Endothelial cell (in vitro differentiated cells): ENCODE data around the gene ODAD4. TPM values are rescaled to one million over a fixed set of nuclear protein-coding genes. Genes with fewer than 3 reads are reported as not detected.
A peak's percentile ranks its signal among the peaks of the same experiment; 100 is the strongest.

Experiments
- DNase-seq: peaks from one replicate; pipeline ENCODE4 v3.0.0; 2021; ENCODE audit warnings: low spot score
- H3K27ac Mint-ChIP-seq: one replicate; pipeline ENCODE4 v1.8.0; 2021; ENCODE audit warnings: mixed read lengths, inconsistent platforms; ENCODE audit not compliant: unreplicated experiment
- H3K27me3 Mint-ChIP-seq: one replicate; pipeline ENCODE4 v1.8.0; 2021; ENCODE audit warnings: mild to moderate bottlenecking, moderate library complexity, mixed read lengths, inconsistent platforms; ENCODE audit not compliant: unreplicated experiment
- H3K36me3 Mint-ChIP-seq: one replicate; pipeline ENCODE4 v1.8.0; 2021; ENCODE audit warnings: mild to moderate bottlenecking, low read depth, mixed read lengths, inconsistent platforms; ENCODE audit not compliant: unreplicated experiment
- H3K4me1 Mint-ChIP-seq: one replicate; pipeline ENCODE4 v1.8.0; 2021; ENCODE audit warnings: mild to moderate bottlenecking, mixed read lengths, inconsistent platforms; ENCODE audit not compliant: unreplicated experiment
- H3K4me3 Mint-ChIP-seq: one replicate; pipeline ENCODE4 v1.8.0; 2021; ENCODE audit warnings: mild to moderate bottlenecking, mixed read lengths, inconsistent platforms; ENCODE audit not compliant: unreplicated experiment
- H3K9me3 Mint-ChIP-seq: one replicate; pipeline ENCODE4 v1.8.0; 2021; ENCODE audit warnings: mixed read lengths, inconsistent platforms; ENCODE audit not compliant: unreplicated experiment
- total RNA-seq: library from RNA; stranded (reverse); fragmentation: NEBNext Ultra II Directional; extraction: Animal tissue kit (Norgen Biotek cat#: 25700); gene quantifications from one replicate; pipeline ENCODE4 v1.2.1, GENCODE V29; 2021; ENCODE audit not compliant: unreplicated experiment
- TF ChIP-seq, protein P1 (sequence below): fragments of 200-600 bp; sonication (generic); IDR thresholded peaks from one replicate; pipeline ENCODE4 v1.5.0; 2021; ENCODE audit warnings: antibody characterized with exemption; ENCODE audit not compliant: unreplicated experiment

ODAD4 gene
- total RNA-seq, 1 donor from 2014 or later: 2.2 TPM

DNA sequence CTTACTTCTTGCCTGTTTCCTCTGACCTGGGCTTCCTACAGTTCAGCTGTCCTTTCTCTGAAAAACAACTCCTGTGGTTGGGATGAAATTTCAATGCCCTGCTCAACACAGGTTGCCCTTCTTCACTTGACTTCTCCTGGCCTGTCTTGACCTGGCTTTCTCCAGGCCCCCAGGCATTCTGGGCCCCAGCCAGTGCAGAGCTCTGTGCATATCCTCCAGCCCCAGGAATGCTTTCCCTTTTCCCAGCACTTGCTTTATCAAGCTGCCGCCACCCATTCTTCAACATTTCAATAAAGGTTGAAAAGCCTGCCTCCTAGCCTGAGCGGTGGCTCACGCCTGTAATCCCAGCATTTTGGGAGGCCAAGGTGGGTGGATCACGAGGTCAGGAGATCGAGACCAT lies 10.8 kb downstream of the ODAD4 start:
- peak overlapping the region; percentile 17 for H3K4me3 Mint-ChIP-seq
- peaks cover 9% of the 10 kb centered on the region for H3K27me3 Mint-ChIP-seq
- no peaks in the 10 kb centered on the region for H3K9me3 Mint-ChIP-seq
- peaks cover 19% of the 10 kb centered on the region for H3K36me3 Mint-ChIP-seq
- TF ChIP-seq, protein P1, sequence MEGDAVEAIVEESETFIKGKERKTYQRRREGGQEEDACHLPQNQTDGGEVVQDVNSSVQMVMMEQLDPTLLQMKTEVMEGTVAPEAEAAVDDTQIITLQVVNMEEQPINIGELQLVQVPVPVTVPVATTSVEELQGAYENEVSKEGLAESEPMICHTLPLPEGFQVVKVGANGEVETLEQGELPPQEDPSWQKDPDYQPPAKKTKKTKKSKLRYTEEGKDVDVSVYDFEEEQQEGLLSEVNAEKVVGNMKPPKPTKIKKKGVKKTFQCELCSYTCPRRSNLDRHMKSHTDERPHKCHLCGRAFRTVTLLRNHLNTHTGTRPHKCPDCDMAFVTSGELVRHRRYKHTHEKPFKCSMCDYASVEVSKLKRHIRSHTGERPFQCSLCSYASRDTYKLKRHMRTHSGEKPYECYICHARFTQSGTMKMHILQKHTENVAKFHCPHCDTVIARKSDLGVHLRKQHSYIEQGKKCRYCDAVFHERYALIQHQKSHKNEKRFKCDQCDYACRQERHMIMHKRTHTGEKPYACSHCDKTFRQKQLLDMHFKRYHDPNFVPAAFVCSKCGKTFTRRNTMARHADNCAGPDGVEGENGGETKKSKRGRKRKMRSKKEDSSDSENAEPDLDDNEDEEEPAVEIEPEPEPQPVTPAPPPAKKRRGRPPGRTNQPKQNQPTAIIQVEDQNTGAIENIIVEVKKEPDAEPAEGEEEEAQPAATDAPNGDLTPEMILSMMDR: no peak
- no peak overlapping the region for H3K27ac Mint-ChIP-seq
- DNase-seq: no peak
- H3K4me1 Mint-ChIP-seq: peaks cover 7% of the 10 kb centered on the region

DNA sequence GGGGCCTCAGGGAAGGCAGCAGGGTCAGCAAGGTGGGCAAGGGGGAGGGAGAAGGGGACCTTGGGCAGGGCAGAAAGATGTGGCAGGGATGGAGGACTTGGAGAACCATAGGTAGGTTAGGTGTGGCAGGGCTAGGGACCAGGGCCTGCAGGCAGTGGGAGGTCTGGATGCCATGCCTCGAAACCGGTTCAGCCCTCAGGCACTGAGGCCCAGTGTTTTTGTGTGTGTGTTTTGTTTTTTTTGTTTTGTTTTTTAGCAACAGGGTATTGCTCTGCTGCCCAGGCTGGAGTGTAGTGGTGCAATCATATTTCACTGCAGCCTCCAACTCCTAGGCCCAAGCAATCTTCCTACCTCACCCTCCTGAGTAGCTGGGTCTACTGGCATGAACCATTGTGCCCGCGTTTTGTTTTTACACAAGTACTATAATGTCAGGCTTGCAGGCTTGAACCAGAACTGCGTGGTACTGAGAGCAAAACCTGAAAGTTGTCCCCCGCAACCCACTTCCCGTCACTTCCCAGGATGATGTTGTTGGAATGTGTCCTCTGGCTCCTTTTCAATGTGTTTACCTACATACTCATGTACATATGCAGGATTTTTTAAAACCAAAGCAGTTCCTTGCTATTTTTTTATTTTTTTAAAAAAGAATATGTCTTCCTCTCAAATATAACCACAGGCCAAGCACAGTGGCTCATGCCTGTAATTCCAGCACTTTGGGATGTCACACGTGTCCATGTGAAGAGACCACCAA lies 12.4 kb downstream of the ODAD4 start:
- TF ChIP-seq, protein P1: no peak
- H3K4me1 Mint-ChIP-seq: peaks cover 7% of the 10 kb centered on the region
- H3K9me3 Mint-ChIP-seq: no peaks in the 10 kb centered on the region
- no peak overlapping the region for H3K4me3 Mint-ChIP-seq
- H3K36me3 Mint-ChIP-seq: peaks cover 19% of the 10 kb centered on the region
- H3K27me3 Mint-ChIP-seq: peaks cover 8% of the 10 kb centered on the region
- no peak overlapping the region for H3K27ac Mint-ChIP-seq
- no peak for DNase-seq

DNA sequence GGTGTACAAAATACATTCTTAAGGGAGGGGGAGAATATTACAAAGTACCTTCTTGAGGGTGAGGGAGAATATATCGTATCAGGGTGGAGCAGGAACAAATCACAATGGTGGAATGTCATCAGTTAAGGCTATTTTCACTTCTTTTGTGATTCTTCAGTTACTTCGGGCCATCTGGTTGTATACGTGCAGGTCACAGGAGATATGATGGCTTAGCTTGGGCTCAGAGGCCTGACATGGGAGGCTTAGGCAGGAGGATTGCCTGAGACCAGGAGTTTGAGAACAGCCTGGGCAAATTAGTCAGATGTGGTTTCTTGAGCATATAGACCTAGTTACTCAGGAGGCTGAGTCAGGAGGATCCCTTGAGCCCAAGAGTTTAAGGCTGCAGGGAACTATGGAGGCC lies 13.1 kb downstream of the ODAD4 start:
- Mint-ChIP-seq H3K4me3 (peak overlapping the region; percentile 29), H3K9me3 (no peaks in the 10 kb centered on the region), H3K27me3 (peaks cover 8% of the 10 kb centered on the region), H3K27ac (no peak overlapping the region), H3K4me1 (peaks cover 7% of the 10 kb centered on the region), H3K36me3 (peaks cover 19% of the 10 kb centered on the region)
- DNase-seq: no peak
- TF ChIP-seq, protein P1: no peak

DNA sequence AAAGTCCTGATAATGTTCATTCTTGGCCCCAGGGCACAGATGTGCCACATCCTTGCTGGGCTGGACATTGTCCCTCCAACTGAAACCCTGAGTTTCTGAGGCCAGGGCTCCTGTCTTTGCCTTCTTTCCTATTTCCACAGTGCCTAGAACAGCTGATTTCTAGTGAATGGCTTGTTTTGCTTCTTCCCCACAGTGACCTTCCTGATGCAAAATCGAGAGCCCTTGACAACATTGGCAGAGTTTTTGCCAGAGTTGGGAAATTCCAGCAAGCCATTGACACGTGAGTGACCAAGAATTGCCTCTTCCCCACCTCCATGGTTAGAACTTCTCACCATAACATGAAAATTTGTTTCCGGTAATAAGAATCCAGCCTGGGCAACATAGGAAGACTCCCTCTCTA lies 14.5 kb downstream of the ODAD4 start:
- Mint-ChIP-seq H3K27ac (no peak overlapping the region), H3K4me1 (peaks cover 7% of the 10 kb centered on the region), H3K27me3 (peaks cover 6% of the 10 kb centered on the region), H3K36me3 (peaks cover 9% of the 10 kb centered on the region), H3K9me3 (no peaks in the 10 kb centered on the region), H3K4me3 (no peak overlapping the region)
- DNase-seq: no peak
- TF ChIP-seq, protein P1: no peak

DNA sequence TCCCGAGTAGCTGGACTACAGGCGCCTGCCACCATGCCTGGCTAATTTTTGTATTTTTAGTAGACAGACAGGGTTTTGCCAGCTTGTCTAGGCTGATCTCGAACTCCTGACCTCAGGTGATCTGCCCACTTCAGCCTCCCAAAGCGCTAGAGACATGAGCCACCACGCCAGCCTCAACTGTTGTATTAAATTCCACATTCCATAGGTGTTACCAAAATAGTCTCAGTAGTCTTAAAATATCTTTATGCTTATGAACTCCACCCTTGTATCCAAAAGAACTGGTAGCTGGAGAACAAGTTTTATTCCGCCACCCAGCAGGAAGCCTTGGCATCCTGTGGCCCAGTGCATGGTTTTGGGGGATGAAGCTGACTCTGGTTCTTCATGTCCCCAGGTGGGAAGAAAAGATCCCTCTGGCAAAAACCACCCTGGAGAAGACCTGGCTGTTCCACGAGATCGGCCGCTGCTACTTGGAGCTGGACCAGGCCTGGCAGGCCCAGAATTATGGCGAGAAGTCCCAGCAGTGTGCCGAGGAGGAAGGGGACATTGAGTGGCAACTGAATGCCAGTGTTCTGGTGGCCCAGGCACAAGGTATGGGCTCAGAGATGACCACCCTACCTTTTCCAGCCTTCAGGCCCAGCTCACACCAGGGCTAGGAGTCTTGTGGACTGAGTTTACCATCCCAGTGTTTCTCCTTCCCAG lies 18.5 kb downstream of the ODAD4 start:
- no peak overlapping the region for H3K27ac Mint-ChIP-seq
- H3K36me3 Mint-ChIP-seq: no peaks in the 10 kb centered on the region
- peaks cover 1% of the 10 kb centered on the region for H3K27me3 Mint-ChIP-seq

More for the DNA sequence above, 18.5 kb downstream of the ODAD4 start:
- H3K4me1 Mint-ChIP-seq: no peaks in the 10 kb centered on the region
- TF ChIP-seq, protein P1: no peak
- H3K9me3 Mint-ChIP-seq: no peaks in the 10 kb centered on the region
- H3K4me3 Mint-ChIP-seq: no peak overlapping the region
- DNase-seq: no peak
